ENCODE results near the gene COX6B2. TPM values are rescaled to one million over a fixed set of nuclear protein-coding genes. Genes with fewer than 3 reads are reported as not detected.

COX6B2 gene
- total RNA-seq, 2 experiments from 2014 or later = 0.55 TPM; not detected in 1

- ATAC-seq (ENCODE audit: low read depth) = no peak
- no peak for DNase-seq
- Mint-ChIP-seq H3K27ac (peak overlapping the region; percentile 54), H3K36me3 (peaks cover 36% of the 10 kb centered on the region), H3K9me3 (no peaks in the 10 kb centered on the region), H3K27me3 (no peaks in the 10 kb centered on the region), H3K4me1 (peaks cover 39% of the 10 kb centered on the region), H3K4me3 (peak overlapping the region; percentile 100)
- POLR2A ChIA-PET = interaction anchor here (1.2 to 11.0 kb wide), 3 partner anchors 16 to 133 kb away, joined by 3 to 211 read pairs (median 19); partner anchors contain the start of gene UBE2S
These were observed 33.4 kb upstream of the COX6B2 start for GRCh38 chr19:55387736-55388497.

DNA sequence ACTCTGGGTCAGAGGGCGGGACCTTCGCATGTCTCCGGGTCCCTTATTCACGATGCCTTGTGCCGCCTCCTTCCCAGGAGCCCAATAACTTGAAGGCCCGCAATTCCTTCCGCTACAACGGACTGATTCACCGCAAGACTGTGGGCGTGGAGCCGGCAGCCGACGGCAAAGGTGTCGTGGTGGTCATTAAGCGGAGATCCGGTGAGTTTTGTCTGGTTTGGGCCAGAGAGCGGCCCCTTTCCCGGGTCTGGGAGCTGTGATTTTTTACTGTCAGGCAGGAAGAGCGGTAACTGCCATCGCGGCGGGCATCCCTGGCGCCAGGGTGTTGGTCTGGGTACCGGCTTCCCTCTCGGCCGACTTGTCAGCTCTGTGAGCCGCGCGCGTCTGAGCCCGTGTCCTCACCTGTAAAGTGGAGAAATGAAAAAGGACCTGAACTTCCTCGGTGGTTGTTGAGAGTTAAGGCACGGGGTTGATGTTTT is 32.0 kb upstream of the COX6B2 start:
- peak overlapping the region; percentile 100 for H3K4me3 Mint-ChIP-seq
- H3K9me3 Mint-ChIP-seq = peaks cover under 1% of the 10 kb centered on the region
- no peaks in the 10 kb centered on the region for H3K27me3 Mint-ChIP-seq
- peaks cover 46% of the 10 kb centered on the region for H3K36me3 Mint-ChIP-seq
- no peak for DNase-seq
- POLR2A ChIA-PET = interaction anchor here (0.6 to 11.0 kb wide), 7 partner anchors 17 to 414 kb away, joined by 3 to 211 read pairs (median 4); partner anchors contain the start of genes KMT5C and UBE2S
- peak overlapping the region; percentile 99 for H3K27ac Mint-ChIP-seq
- no peak for ATAC-seq (ENCODE audit: low read depth)
- peaks cover 51% of the 10 kb centered on the region for H3K4me1 Mint-ChIP-seq

- Mint-ChIP-seq H3K4me3 (peak within 1 kb of the TSS; percentile 100), H3K27ac (peak within 1 kb of the TSS; percentile 99), H3K9me3 (peaks cover 2% of the 10 kb centered on the region), H3K36me3 (peaks cover 48% of the 10 kb centered on the region), H3K27me3 (no peaks in the 10 kb centered on the region), H3K4me1 (peaks cover 53% of the 10 kb centered on the region)
- POLR2A ChIA-PET = interaction anchor here (1.1 to 11.0 kb wide), 5 partner anchors 18 to 131 kb away, joined by 3 to 211 read pairs (median 7); partner anchors contain the start of genes KMT5C and UBE2S
- DNase-seq (peak; percentile 96), ATAC-seq (ENCODE audit: low read depth) (peak; percentile 74)
These were observed 31.4 kb upstream of the COX6B2 start, which contains the start of gene RPL28 for GRCh38 chr19:55385724-55386492. TSS of gene RPL28 (plus strand) at chr19:55385932. CDS start at chr19:55386358, 426 bp downstream.

- POLR2A ChIA-PET = interaction anchor here (1.0 to 11.0 kb wide), 19 partner anchors 8 to 257 kb away, joined by 3 to 211 read pairs (median 7); partner anchors contain the start of genes IL11, KMT5C, PPP6R1 and UBE2S
- ATAC-seq (ENCODE audit: low read depth) (peak; percentile 79), DNase-seq (peak; percentile 94)
- Mint-ChIP-seq H3K36me3 (peaks cover 52% of the 10 kb centered on the region), H3K9me3 (peaks cover 2% of the 10 kb centered on the region), H3K27ac (peak overlapping the region; percentile 99), H3K4me3 (peak overlapping the region; percentile 100), H3K4me1 (peaks cover 51% of the 10 kb centered on the region), H3K27me3 (no peaks in the 10 kb centered on the region)
These were observed 30.6 kb upstream of the COX6B2 start for GRCh38 chr19:55384920-55385723.

DNA sequence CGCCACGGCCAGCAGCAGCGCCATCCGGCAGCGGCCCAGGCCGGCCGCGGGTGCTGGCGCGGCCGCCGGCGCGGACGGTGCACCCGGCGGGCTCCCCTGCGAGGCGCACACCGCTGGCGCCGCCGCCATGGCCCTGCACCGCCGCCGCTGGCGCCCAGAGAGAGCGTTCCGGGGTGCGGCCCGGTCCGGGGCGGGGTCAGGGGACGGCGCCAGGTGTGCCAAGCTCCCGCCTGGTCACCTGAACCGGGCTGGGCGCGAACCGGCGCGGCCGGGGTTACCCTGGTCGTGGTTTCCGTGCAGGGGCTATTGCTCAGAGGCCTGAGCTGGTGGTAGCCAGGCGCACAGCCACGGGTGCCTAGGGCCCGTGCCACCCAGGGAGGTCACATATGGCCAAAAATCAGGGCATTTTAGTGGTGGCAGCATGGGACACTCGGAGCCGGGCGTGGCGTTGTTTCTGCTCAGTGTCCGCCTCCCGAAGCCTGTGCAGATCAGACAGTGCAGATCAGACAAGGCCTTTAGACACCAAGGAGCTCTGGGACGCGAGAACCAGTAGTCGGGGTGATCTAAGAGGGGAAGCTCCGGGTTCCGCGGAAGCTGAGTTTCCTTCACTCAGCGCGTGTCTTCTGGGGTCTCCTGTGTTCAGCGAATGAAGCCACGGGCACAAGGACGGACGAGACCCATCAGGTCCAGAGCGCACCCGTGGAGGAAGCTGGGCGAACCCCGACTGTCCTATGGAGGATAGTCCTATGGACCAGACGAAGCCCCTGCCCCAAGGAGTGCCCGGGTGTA is 29.8 kb upstream of the COX6B2 start, which contains the start of gene TMEM238:
Gene TMEM238 (minus strand): TSS at position 162 of the 789 bp plus-strand sequence. CDS start 33 bp downstream, at position 129.
- peaks cover 49% of the 10 kb centered on the region for H3K36me3 Mint-ChIP-seq
- peak; percentile 76 for DNase-seq
- H3K4me1 Mint-ChIP-seq = peaks cover 47% of the 10 kb centered on the region
- no peaks in the 10 kb centered on the region for H3K27me3 Mint-ChIP-seq
- POLR2A ChIA-PET = interaction anchor here (0.6 to 3.2 kb wide), 28 partner anchors 9 to 270 kb away, joined by 3 to 62 read pairs (median 4); partner anchors contain the start of genes FIZ1, HSPBP1, IL11 and ISOC2
- ATAC-seq (ENCODE audit: low read depth) = peak; percentile 3
- H3K27ac Mint-ChIP-seq = peak within 1 kb of the TSS; percentile 99
- peaks cover 2% of the 10 kb centered on the region for H3K9me3 Mint-ChIP-seq
- H3K4me3 Mint-ChIP-seq = peak within 1 kb of the TSS; percentile 100

- Mint-ChIP-seq H3K4me1 (peaks cover 41% of the 10 kb centered on the region), H3K27me3 (no peaks in the 10 kb centered on the region), H3K36me3 (peaks cover 45% of the 10 kb centered on the region), H3K27ac (peak overlapping the region; percentile 93), H3K9me3 (peaks cover 2% of the 10 kb centered on the region), H3K4me3 (peak overlapping the region; percentile 92)
- ATAC-seq (ENCODE audit: low read depth) (peak; percentile 4), DNase-seq (peak; percentile 74)
- POLR2A ChIA-PET = interaction anchor here (0.6 to 3.2 kb wide), 28 partner anchors 10 to 271 kb away, joined by 3 to 62 read pairs (median 4); partner anchors contain the start of genes FIZ1, HSPBP1, IL11 and ISOC2
These were observed 29.0 kb upstream of the COX6B2 start for GRCh38 chr19:55383279-55384130.

DNA sequence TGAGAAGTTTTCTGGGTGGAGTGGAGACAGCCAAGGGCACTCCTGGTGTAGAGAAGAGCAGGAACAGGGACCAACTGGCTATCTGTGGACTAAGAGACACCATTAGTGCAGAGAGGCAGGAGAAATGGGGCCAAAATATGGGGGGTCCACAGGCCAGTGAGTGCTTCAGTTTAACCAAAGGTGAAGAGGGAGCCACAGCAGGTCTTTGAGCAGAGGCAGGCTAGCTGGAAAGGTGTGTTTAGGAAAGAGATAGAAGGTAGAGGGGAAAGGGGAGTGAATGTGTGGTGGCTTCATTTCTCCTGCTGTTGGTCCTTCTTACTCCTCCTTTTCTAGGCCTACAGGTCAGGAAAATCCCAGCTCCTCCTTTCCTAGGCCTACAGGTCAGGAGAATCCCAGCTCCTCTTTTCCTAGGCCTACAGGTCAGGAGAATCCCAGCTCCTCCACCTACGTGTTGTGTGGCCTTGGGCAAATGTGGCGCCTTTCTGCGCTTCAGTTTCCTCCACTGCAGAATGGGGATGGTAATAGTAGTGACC is 28.1 kb upstream of the COX6B2 start:
- Mint-ChIP-seq H3K27me3 (no peaks in the 10 kb centered on the region), H3K4me3 (peak overlapping the region; percentile 92), H3K27ac (peak overlapping the region; percentile 93), H3K4me1 (peaks cover 34% of the 10 kb centered on the region), H3K9me3 (peaks cover 2% of the 10 kb centered on the region), H3K36me3 (peaks cover 37% of the 10 kb centered on the region)
- POLR2A ChIA-PET = interaction anchor here (1.3 to 3.2 kb wide), 9 partner anchors 13 to 241 kb away, joined by 3 to 62 read pairs (median 10); partner anchors contain the start of genes IL11, PPP6R1 and UBE2S
- DNase-seq (no peak), ATAC-seq (ENCODE audit: low read depth) (no peak)

DNA sequence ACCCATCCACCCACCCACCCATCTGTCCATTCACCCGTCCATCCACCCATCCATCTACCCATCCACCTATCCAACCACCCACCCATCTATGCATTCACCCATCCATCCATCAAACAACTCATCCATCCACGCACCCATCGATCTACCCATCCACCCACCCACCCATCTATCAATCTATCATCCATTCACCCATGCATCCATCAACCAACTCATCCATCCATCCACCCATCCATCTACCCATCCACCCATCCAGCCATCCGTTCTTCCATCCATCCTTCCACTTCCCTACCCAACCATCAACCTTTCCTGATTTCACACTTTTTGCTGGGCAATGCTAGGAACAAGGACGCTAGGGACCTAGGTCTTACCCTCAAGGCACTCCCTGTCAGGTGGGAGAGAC is 27.5 kb upstream of the COX6B2 start:
- no peak for ATAC-seq (ENCODE audit: low read depth)
- POLR2A ChIA-PET = interaction anchor here (1.3 to 3.2 kb wide), 2 partner anchors 25 to 43 kb away, joined by 3 to 62 read pairs; partner anchors contain the start of gene UBE2S
- peaks cover 2% of the 10 kb centered on the region for H3K9me3 Mint-ChIP-seq

GRCh38 chr19:55379174-55379573 is 24.7 kb upstream of the COX6B2 start:
- Mint-ChIP-seq H3K27me3 (peaks cover 6% of the 10 kb centered on the region), H3K4me1 (peaks cover 19% of the 10 kb centered on the region), H3K36me3 (peaks cover 18% of the 10 kb centered on the region), H3K27ac (no peak overlapping the region), H3K9me3 (peaks cover 2% of the 10 kb centered on the region), H3K4me3 (no peak overlapping the region)
- no peak for ATAC-seq (ENCODE audit: low read depth)
- POLR2A ChIA-PET = no interaction called here
- no peak for DNase-seq

More for the DNA sequence above, 27.5 kb upstream of the COX6B2 start:
- H3K27me3 Mint-ChIP-seq = no peaks in the 10 kb centered on the region
- H3K4me3 Mint-ChIP-seq = peak overlapping the region; percentile 92
- peaks cover 31% of the 10 kb centered on the region for H3K36me3 Mint-ChIP-seq
- H3K27ac Mint-ChIP-seq = no peak overlapping the region
- no peak for DNase-seq
- peaks cover 29% of the 10 kb centered on the region for H3K4me1 Mint-ChIP-seq

- H3K4me1 Mint-ChIP-seq = peaks cover 16% of the 10 kb centered on the region
- ATAC-seq (ENCODE audit: low read depth) = no peak
- peaks cover 16% of the 10 kb centered on the region for H3K36me3 Mint-ChIP-seq
- H3K9me3 Mint-ChIP-seq = peaks cover 2% of the 10 kb centered on the region
- H3K4me3 Mint-ChIP-seq = no peak overlapping the region
- no peak for DNase-seq
- peaks cover 11% of the 10 kb centered on the region for H3K27me3 Mint-ChIP-seq
- no peak overlapping the region for H3K27ac Mint-ChIP-seq
- POLR2A ChIA-PET = no interaction called here
These were observed 23.0 kb upstream of the COX6B2 start for GRCh38 chr19:55377356-55378131.

Measured in activated naive CD8-positive, alpha-beta T cell treated with anti-CD3 and anti-CD28 coated beads, Interleukin-2, amount 10 ng/mL, durations not matched to agents 7 days and 5 days (primary cell).